Inflammatory macrophage (primary cell): ENCODE measurements around the gene MTUS2.

Experiments
- DNase-seq, 2 donors: peaks; one replicate each; pipeline ENCODE4 v3.0.0-alpha.2; 2020 to 2022

Gene MTUS2

DNA sequence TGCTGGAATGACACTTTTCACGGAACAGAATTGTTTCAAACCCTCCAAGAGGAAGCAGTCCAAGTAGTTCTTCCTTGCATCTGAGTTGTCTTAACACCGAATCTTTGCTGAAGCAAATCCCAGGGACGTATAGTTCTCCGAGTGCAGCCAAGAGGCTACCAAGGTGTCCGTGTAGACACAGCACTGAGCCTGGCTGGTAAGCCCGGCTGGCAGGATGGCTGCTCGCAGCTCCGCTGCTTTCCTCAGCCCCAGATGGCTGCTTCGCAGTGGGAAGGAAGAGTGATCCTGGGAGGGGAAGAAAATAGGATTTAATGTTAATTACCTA, 670.4 kb downstream of the MTUS2 start:
- DNase-seq = no peak

DNA sequence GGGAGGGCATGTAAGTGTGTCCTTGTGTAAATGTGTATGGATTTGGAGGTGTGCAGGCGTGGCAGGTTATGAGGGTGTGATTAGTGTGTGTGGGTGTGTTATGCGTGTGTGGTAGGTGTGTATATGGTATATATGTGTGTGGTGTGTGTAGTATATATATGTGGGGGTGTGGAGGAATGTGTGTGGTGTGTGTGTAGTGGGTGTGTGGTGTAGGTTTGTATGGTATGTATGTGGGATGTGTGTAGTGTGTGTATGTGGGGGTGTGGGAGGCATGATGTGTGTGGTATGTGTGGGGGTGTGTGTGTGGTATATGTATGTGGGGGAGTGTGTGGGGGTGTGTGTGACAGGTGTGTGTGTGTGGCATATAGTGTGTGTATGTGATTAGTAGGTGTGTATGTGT, 671.1 kb downstream of the MTUS2 start:
- no peak for DNase-seq

DNA sequence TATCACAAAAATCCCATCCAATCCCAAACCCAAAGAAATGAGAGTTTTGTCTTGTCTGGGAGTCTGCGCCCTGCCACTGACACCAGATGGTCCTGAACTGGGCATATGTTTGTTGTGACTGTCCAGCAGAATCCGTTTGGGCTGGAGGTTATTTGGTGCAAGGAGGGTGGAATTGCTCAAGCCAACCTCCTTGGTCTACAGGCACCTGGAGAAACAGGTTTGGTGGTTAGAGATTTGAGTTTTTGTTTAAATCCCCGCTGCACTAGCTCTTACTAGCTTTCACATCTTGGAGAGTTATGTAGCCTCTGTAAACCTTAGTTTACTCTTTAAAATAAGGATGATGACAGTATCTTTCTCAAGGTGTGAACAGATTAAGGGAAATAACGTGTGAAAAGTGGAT, 673.7 kb downstream of the MTUS2 start:
- DNase-seq = no peak

DNA sequence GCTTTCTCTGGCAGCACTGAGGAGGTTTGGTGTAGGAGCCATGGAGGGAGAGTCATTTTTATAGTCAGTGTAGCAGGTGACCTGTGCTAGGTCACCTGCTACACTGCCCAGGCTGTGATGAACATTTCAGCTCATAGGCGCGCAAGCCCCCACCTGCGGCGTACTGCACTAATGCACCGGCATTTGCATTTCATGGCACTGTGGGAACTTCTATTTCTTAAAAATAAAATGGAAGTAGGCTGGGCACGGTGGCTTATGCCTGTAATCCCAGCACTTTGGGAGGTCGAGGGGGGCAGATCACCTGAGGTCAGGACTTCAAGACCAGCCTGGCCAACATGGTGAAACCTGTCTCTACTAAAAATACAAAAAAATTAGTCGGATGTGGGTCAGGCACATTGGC, 674.4 kb downstream of the MTUS2 start:
- no peak for DNase-seq

DNA sequence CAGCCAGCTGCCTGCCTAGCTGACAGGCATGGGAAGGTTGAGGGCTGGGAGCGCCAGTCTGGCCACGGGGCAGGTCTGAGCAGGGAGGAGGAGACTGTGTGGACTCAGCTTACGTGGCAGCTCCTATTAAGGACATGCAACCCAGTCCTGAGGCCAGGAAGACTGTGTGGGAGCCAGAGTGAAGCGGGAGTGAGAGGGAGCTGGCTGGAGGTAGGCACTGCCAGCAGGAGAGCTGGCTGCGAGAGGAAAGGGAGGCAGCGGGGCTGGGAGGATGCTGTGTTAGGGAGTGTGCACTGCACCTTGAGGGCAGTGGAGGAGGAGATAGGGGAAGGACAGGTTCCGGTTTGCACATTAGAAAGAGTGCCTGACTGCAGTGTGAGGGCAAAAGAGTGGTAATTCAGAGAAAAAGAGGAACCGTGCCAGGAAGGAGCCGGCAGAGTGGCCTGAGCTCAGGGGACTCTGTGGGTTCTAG, 676.1 kb downstream of the MTUS2 start:
- DNase-seq = peak; percentile 61 to 73

DNA sequence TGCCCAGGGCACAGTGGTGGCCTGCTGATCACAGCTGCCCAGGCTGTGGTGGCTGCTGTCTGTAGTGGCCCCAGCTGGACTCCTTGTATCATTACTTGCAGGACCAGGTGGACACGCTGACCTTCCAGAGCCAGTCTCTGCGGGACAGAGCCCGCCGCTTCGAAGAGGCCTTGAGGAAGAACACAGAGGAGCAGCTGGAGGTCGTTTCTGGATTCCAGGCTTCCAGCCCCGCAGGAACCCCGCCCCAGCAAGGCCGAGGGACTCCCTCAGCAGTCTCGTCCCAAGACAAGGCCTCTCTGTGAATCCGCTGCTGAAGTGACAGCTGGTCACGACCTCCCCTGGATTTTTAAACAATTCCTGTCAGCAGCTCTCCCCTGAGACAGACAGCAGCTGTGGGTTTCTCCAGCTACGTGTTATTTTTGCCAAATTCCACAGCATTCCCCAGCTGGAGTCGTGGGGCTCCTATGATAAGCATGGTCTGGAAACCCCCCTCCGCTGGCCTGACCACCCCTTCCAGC, 677.1 kb downstream of the MTUS2 start:
- no peak for DNase-seq

DNA sequence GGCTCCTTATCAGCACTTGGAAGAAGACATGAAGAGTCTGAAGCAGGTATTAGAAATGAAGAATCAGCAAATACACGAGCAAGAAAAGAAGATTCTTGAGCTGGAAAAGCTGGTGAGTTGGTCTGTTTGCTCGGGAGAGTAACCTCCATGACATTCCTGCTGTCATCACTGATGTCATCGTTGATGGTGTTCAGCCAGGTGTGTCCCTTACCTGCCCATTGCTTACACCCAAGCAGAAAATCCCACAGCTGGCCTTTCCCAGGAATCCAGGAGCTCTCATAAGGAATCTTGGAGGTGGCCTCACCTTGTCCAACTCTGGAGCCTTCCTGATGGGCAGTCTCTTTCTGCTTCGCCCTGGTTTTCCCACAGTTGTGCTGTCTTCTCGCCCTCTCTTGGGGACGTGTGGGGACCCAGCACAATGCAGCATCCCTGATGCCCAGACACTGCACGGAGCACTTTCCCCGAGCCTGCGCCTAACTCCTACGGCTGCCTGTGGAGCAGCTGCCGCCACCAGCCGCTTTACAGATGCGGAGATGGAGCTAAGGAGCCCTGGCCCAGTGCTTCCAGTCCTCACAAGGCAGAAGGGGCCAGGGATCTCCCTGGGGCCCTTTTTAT, 678.4 kb downstream of the MTUS2 start:
- DNase-seq = no peak

DNA sequence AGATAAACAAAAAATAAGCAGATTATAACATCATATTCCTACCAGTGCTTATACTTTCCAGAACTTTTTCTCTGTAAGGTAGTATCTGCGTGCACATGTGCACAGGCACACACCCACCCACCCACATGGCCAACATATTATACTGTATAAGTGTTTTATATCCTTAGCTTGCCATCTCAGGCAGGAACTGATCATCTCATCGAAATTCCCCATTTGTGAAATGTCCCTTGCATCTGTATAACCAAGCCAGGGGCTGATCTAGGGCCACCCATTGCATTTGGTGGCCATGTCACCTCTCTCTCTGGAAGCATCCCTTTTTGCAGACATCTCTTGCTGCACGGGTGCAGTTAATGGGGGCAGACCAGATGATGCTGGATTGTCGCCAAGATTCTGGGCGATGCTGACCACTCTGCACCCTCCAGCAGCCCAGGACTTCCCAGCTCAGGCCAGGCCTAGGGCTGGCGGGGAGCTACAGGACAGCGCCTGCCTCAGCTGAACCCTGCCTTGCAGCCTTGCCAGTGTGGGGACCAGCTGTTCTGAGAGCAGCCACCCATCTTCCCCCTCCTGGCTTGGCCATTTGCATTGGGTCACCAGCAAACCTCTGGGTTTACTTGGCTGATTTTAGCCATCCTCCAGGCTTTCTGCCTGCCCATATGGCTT, 679.5 kb downstream of the MTUS2 start:
- DNase-seq = no peak

DNA sequence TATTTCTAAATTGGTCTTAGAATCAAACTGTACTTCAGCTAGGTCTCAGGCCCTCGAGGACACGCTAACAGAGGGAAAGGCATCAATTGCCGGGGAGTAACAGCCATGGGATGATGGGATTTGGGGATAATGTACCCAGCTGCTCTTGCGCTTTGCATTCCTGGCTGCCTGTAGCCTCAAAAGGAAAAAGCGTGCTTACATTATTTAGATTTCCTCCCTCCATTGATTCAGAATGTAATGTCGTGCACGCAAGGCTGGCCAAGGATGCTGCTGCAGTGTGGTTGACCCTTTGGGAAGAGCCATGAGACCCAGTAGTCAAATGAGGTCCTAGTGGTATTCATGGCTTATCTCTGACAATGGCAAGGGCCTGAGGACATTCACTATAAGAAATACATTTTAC, 680.2 kb downstream of the MTUS2 start:
- DNase-seq = no peak

DNA sequence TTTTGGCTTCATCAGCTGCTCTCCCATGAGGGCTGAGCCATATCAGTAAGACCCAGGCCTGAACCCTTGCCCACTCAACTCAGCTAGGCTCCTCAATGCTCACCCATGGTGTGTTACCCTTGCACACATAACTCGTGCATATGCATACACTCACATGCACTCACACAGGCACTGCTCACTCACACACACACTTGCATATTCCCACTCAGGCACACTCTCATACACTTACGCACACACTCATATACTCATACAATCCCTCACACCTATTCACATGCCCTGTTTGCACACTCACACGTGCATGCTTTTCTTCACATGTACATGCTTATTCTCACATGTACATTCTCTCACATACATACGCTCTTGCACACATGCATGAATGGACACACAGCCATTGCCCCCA, 681.5 kb downstream of the MTUS2 start:
- no peak for DNase-seq

DNA sequence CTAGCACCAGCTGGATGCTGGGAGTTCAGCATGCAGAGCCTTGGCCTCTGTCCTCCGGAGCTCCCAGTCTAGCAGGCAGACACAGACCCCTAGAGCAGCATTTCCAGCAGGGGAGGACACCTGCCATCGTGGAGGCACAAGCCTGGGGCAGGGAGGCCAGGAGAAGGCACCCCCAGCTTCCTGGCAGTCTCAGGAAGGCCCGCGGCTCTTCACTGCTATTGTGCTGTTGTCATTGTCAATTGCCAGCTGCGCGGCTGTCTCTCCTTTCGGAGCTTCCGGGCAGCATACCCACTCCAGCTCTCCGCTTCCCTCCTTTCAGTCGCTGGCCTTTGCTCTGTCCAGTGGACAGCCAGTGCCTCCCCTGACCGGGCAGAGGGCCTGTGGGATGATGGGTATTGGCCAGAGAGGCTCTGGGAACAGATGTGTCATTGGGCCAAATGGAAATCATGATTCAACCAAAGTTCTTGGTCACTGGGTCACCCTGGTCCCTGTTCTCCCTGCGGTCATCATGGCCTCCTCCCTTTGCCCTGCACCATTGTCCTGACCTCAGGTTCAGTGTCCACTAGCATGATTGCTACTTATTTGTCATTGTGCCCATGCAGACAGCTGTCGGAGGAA, 682.4 kb downstream of the MTUS2 start:
- DNase-seq = no peak

DNA sequence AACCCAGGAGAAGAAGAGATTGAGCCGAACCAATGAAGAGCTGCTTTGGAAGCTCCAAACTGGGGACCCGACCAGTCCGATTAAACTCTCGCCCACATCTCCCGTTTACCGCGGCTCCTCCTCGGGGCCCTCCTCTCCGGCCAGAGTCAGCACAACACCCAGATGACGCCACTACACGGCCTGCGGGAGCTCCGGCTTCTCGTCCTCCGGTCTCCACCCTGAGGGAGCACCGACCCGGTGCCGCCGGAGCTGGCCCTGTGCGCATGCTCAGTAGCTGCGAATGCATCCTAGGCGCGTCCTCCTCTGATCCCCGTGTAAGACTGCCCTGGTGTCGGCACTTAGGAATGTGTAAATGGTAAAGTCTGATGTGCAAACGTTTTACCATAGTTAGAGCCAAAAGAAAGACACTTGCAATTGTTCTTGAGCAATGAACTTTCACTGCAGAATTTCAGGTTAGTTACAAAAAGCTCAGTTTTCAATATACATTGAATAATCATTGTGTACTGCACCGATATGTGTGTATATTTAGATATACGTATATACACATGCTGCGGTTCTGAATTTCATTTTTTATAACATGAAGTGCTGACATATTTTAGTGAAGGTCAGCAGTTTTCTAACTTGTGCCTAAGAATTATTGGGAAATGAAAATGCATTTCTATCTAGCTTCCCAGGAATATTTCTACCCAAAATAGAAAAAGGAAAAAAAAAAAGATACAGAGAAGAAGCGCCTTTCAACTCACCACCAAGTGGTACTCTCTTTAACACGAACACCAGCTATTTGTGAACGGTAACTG, 683.1 kb downstream of the MTUS2 start:
- no peak for DNase-seq

DNA sequence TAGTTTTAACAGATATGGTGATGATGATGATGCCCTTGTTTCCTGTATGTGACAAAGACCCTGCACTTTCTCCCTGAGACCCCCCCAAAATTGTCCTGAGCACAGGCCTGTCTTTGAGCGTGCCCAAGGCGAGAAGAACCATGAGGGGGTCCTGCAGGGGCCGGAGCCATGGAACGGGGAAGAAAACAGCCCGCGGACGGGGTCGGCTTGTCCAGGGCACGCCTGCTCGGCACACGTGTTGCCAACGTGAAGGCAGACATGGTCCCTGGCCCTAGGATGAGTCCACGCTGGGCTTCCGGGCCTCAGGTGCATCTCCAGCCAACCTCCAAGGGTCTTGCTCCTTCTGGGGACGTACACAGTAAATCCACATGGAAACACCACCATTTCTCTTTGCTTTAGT, 684.6 kb downstream of the MTUS2 start:
- no peak for DNase-seq

DNA sequence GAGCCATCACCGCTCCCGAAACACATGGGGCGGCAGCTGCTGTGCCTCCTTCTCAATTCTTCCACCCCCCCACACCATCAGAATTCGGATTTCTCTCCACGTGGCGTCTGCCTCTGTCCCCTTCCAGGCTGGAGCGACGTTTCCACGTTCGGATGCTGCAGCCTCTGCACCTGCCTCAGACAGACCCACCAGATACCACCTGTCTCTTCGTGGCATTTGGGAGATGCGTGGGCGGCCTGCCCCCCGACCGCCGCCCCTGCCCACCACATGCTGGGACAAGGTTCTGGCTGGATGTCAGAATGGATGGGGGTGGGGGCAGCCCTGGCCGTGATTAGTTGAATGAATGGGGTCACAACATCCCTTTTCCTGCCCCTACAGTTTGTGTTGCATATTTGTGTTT, 685.4 kb downstream of the MTUS2 start:
- no peak for DNase-seq

DNA sequence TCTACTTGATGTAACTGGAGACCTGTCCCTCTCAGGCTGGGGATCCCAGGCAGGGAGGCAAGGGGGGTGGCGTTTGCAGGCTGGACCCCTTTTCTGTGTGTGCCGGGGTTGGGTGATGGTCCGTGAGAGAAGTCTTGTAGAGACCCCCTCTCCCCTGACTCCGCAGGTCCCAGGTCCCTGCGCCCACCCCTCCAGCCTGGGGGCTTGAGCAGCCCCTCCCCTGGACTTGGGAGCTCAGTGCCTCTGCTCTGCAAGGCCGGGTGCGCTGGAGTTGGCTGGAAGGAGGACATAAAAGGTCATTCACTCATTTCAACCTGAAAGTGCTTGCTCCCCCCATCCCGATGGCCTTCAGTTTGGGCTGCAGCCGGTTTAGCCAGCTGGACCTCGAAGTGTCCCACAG, 685.8 kb downstream of the MTUS2 start:
- no peak for DNase-seq

DNA sequence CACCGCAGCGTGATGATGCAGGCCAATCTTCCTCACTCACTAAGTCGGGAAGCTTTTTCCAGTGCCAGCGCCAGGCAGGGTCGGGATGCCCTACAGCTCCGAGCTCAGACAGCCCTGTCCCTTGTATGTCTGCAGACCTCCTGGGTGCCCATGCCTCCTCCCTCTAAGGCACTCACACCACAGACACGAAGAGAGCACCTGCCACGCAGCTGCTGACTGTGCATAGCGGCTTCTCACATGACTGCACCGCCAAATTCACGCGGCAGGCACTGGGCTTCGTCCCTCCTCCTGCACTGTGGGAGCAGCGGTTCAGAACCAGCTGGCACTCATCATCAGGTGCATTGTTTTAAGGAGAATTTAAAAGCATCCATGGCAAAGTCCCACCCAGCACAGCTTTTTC, 687.2 kb downstream of the MTUS2 start:
- no peak for DNase-seq

DNA sequence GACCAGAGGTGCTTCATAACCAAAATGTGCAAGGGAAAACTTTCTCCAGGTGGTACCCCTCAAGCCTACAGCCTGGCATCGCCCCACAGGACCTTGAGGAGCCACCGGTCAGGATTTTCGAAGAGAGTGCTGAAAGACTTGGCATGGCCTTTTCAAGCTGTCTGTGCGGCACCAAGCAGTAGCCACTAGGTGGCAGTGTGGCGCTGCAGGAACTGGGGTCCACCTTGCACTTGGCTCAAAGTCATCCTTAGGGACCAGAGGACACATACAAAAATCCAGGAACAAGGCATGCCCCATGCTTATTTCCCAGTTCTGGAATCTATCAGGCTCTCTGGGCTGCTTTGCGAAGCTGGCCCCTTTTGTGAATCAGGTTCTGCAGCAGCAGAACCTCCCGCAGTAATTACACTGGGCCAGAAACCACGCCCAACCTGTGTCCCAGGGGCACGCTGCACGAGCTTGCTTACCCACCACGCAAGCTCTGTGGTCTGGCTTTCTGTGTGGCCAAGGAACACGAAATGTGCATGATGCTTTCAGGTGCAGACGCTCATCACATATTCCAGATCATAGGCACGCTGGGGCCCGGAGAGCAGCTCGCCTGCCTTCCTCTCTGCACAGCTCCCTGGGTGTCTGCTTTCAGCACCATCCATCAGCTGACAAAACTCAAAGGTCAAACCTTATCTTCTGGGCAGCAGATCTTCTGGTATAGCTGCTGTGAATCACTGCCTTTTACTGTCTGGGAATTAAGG, 688.2 kb downstream of the MTUS2 start:
- DNase-seq = peak; percentile 68 to 70

DNA sequence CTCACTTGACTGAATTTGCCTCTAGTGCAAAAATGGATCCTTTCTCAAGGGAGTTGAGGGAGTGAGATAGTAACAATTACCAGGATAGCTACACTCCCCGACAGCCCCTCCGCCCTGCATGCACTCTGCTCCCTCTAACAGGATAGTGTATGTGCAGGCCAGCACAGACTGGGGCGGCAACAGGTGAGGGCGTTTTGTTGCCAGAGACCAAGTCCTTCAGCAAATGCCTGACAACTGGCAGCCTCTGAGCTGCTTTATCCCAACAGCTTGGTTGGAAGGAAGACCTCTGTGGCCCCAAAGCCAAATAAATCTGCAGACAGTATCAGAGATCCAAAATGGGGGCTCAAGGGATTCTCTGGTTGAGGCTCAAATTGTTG, 688.7 kb downstream of the MTUS2 start:
- DNase-seq = no peak

DNA sequence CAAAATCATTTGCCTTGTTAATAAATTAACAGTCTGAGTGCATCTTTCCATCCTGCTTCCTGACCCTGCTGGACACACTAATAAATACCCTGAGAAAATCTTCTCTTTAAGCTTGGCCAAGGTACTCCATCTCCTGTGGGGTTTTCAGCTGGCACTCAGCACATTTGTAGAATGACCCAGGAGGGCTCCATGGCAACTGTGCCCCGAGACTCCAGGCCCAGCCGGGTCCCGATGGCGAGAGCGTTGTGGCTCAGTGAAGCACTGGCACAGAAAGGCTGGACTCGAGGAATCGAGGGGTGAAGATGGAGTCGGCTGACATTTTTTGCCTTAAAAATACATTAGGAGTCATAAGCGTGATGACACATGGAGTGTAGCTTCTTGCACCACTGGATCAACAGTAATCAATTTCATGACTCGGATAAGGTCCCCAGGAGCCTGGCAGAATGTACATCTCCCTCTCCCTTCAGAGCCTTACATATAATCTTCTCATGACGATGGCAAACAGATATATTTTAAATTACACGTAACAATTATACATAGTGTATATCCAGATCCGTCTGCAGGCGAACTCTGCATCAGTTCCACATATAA, 690.0 kb downstream of the MTUS2 start:
- DNase-seq = no peak

DNA sequence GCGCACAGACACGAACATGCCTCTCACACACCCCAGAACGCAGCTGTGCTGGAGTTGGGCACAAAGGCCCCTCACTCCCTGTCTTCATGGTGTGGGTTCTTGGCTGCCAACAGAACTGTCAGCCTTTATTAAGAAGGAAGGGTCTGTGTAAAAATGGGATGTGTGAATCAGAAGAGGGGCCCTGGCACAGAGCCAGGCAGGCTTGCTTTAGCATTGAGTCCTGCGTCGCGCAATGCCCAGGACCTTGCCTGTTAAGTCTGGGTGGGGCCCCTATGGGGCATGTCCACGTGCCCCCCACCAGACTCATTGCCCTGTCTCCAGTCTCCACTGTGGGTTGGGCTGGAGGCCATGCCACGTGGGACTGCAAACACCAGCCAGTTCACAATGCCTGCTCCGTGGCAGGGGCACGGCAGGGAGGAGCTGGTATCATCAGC, 690.5 kb downstream of the MTUS2 start:
- no peak for DNase-seq

DNA sequence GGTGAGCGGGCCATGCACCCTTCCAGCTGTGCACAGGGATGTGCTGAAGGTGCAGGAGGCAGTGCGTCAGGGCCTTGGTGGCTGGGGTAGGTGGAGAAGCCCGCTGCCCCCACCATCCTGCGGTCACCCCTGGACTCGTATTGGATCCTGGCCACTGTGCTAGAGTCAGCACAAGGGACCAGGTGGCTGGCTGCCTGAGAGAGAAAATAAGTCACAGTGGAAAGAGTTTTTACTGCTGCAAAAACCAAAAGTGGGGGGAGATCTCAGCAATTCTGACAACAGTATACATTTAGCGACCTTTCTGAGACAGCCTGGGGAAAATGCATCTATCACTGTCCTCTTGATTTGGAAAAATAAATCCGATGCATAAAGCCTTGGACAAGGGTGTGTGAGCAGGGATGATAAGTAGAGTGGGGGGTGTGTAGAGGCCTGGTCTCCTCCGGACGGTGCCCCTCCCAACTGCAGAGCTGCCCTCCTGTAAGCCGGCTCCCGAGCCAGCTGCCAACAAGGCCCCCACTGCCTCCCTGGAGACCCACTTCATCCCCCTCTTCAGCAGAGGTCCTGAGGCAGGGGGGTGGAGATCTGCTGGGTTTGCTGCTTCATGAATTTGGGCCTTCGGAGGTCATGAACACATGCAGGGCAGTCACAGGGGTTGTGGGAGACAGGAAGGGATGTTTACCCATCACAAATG, 691.1 kb downstream of the MTUS2 start:
- no peak for DNase-seq

DNA sequence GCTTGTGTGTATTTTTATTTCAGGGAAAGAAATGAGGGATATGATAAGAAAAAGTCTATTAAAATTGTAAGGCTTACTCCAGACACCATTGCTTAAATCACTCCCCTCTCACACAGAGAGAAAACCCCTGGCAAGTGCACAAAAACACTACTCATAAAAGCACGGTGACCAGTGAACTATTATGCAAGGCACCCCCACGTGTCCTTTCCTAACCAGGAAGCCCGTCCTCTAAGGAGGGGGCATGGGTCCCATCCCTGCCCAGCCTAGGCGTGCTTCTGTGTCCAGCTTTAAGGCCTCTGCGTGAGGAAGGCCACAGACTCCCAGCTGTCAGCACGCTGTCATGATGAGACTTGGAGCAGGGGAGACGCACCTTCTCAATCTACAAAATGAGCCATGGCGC, 691.8 kb downstream of the MTUS2 start:
- DNase-seq = no peak
